Mononuclear cell (primary cell): ENCODE measurements around the gene PTGFRN. TPM values are rescaled to one million over a fixed set of nuclear protein-coding genes. Genes with fewer than 3 reads are reported as not detected.

ENCODE experiments used
- H3K27me3 ChIP-seq: 2 replicates; pipeline ENCODE4 v1.6.0; 2011; ENCODE audit warnings: low read length, control low read depth; ENCODE audit not compliant: insufficient read depth
- H3K4me1 ChIP-seq: 2 replicates; pipeline ENCODE4 v1.5.1; 2011; ENCODE audit warnings: mild to moderate bottlenecking, low read length, control low read depth; ENCODE audit not compliant: insufficient read depth
- H3K4me3 ChIP-seq: 2 replicates; pipeline ENCODE4 v1.5.1; 2011; ENCODE audit warnings: mild to moderate bottlenecking, low read length, moderate library complexity
- H3K9me3 ChIP-seq: 2 replicates; pipeline ENCODE4 v1.5.1; 2011; ENCODE audit warnings: low read depth, mild to moderate bottlenecking, control low read depth, low read length
- total RNA-seq: library from RNA; depleted of rRNA; stranded (reverse); fragments of >200 nt; gene quantifications from one replicate; pipeline ENCODE4 v1.2.3, GENCODE V29; 2012

The PTGFRN gene
- total RNA-seq, 1 donor, result 0.73 TPM

- no peaks in the 10 kb centered on the region for H3K27me3 ChIP-seq
- H3K9me3 ChIP-seq, result no peaks in the 10 kb centered on the region
- no peak overlapping the region for H3K4me3 ChIP-seq
- H3K4me1 ChIP-seq, result peaks cover 53% of the 10 kb centered on the region
Measured at GRCh38 chr1:117000142-117000541, 90.4 kb downstream of the PTGFRN start.

- no peaks in the 10 kb centered on the region for H3K9me3 ChIP-seq
- H3K4me3 ChIP-seq, result no peak within 1 kb of the TSS
- H3K27me3 ChIP-seq, result no peaks in the 10 kb centered on the region
- H3K4me1 ChIP-seq, result peaks cover 64% of the 10 kb centered on the region
Measured at GRCh38 chr1:117001254-117001927, 91.7 kb downstream of the PTGFRN start, which contains the start of gene CD101. Gene CD101, plus strand, starts transcription at chr1:117001760. Its CDS starts 58 bp downstream, at chr1:117001818.

DNA sequence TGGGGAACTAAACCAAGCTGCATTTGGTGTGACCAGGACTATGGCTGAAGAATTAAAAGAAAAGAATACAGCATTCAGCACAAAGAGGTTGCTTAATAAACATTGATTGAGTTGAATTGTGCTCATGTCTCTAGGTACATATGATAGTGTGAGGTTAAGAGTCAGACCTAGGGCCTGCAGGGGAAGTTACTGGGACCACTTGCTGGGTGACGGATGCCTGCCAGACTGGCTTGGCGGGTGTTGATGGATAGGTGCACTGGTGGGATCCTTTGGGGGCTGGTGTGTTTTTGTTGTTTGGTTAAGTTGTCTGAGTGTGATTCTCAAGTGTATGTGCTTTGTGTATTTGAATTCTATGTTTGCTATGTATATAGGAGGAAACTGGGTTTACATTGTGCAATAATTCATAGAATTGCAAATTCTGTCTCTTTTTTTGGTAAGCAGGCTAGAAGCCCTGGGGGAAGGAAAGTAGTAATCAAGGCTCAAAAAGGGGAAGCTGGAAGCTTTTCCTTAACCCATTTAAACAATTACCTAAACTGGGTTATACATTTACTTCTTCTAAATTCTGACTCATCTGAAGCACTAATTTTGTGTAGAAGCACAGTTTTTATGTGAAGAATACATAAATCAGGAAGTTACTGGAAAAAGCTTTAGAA, 93.6 kb downstream of the PTGFRN start:
- Histone ChIP-seq H3K4me1 (peaks cover 83% of the 10 kb centered on the region), H3K27me3 (no peaks in the 10 kb centered on the region), H3K4me3 (no peak overlapping the region), H3K9me3 (no peaks in the 10 kb centered on the region)

DNA sequence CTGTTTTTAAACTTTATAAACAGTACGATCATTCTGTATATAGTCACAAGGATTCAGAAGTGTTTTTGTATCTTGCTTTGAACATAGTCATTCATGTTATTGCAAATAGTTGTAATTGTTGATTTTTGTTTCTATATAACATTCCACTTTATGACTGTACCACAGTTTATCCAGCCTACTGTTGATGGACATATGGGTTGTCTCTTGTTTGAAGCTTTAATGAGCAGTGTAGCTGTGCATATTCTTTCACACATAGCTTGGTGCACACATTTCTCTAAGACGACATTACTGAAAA, 98.0 kb downstream of the PTGFRN start:
- Histone ChIP-seq H3K9me3 (no peaks in the 10 kb centered on the region), H3K4me1 (peaks cover 71% of the 10 kb centered on the region), H3K4me3 (no peak overlapping the region), H3K27me3 (no peaks in the 10 kb centered on the region)

DNA sequence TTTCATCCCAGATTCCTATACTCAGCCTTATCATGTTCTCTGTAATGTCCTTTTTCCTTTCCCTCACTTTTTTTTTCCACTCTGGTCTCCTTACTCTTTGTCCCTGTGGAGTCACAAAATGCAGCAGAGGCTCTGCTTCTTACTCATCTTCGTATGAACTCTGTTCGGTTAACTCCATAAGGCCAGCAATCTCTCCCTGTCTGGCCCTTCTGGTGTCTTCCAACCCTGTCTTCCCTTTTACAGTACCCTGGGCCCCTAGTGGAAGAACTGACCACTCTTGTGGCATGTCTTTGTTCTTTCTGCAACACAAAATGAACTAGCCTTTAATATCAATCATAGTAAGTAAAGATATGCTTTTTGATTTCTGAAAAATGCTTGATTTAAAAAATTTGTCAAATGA, 98.9 kb downstream of the PTGFRN start:
- Histone ChIP-seq H3K4me1 (peaks cover 64% of the 10 kb centered on the region), H3K27me3 (no peaks in the 10 kb centered on the region), H3K9me3 (no peaks in the 10 kb centered on the region), H3K4me3 (no peak overlapping the region)

DNA sequence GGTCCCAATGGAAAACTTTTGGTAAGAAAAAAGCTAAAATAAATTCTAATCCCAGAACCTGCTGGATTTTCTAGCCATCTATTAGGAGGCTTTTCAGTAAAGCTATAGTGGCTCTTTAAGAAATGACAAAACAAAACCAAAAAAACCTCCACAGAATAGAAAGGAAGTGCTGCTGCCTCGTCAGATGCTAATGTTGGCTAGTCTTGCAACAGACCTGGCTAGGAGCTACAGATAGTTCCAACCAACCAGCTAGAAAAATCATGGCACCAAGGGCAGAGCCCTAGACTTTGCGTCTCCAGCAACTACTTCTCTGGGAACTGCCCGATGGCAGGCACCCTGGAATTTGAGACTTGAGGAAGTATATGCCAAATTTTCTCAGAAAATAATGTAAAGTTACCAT, 99.4 kb downstream of the PTGFRN start:
- no peak overlapping the region for H3K4me3 ChIP-seq
- no peaks in the 10 kb centered on the region for H3K27me3 ChIP-seq
- no peaks in the 10 kb centered on the region for H3K9me3 ChIP-seq
- H3K4me1 ChIP-seq, result peaks cover 61% of the 10 kb centered on the region

GRCh38 chr1:117010310-117010969, 100.7 kb downstream of the PTGFRN start:
- Histone ChIP-seq H3K9me3 (no peaks in the 10 kb centered on the region), H3K4me3 (no peak overlapping the region), H3K27me3 (no peaks in the 10 kb centered on the region), H3K4me1 (peaks cover 48% of the 10 kb centered on the region)

- H3K27me3 ChIP-seq, result no peaks in the 10 kb centered on the region
- peaks cover 40% of the 10 kb centered on the region for H3K4me1 ChIP-seq
- no peaks in the 10 kb centered on the region for H3K9me3 ChIP-seq
- H3K4me3 ChIP-seq, result no peak overlapping the region
Measured at GRCh38 chr1:117011334-117011733, 101.6 kb downstream of the PTGFRN start.

DNA sequence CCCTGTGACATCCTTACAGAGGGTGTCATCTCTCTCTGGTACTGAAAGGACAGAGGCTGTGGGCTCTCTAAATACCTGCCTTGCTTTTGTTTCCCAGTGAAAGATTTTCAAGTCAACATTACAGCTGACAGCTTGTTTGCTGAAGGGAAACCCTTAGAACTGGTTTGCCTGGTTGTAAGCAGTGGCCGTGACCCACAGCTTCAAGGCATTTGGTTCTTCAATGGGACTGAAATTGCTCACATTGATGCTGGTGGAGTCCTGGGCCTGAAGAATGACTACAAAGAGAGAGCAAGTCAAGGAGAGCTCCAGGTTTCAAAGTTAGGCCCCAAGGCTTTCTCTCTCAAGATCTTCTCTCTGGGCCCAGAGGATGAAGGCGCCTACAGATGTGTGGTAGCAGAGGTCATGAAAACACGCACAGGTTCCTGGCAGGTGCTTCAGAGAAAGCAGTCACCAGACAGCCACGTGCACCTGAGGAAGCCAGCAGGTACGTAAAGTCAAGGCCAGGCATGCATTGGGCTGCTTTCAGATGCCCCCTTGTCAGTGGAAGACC, 103.7 kb downstream of the PTGFRN start:
- Histone ChIP-seq H3K27me3 (no peaks in the 10 kb centered on the region), H3K4me3 (no peak overlapping the region), H3K9me3 (no peaks in the 10 kb centered on the region)

GRCh38 chr1:117014209-117014608, 104.5 kb downstream of the PTGFRN start:
- Histone ChIP-seq H3K27me3 (no peaks in the 10 kb centered on the region), H3K4me3 (no peak overlapping the region), H3K9me3 (no peaks in the 10 kb centered on the region), H3K4me1 (peaks cover 12% of the 10 kb centered on the region)

More for the DNA sequence above, 103.7 kb downstream of the PTGFRN start:
- H3K4me1 ChIP-seq, result peaks cover 20% of the 10 kb centered on the region

- H3K9me3 ChIP-seq, result no peaks in the 10 kb centered on the region
- peaks cover 3% of the 10 kb centered on the region for H3K4me1 ChIP-seq
- H3K4me3 ChIP-seq, result no peak overlapping the region
- no peaks in the 10 kb centered on the region for H3K27me3 ChIP-seq
Measured at GRCh38 chr1:117015724-117016123, 106.0 kb downstream of the PTGFRN start.

DNA sequence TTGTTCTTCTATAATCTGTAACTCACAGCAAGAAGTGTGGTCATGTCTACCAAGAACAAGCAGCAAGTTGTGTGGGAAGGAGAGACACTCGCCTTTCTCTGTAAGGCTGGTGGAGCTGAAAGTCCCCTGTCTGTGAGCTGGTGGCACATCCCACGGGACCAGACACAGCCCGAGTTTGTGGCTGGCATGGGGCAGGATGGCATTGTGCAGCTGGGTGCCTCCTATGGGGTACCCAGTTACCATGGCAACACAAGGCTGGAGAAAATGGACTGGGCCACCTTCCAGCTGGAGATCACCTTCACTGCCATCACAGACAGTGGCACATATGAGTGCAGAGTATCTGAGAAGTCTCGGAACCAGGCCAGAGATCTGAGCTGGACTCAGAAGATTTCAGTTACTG, 107.3 kb downstream of the PTGFRN start:
- Histone ChIP-seq H3K27me3 (no peaks in the 10 kb centered on the region), H3K4me3 (no peak overlapping the region), H3K4me1 (peaks cover 3% of the 10 kb centered on the region), H3K9me3 (no peaks in the 10 kb centered on the region)

DNA sequence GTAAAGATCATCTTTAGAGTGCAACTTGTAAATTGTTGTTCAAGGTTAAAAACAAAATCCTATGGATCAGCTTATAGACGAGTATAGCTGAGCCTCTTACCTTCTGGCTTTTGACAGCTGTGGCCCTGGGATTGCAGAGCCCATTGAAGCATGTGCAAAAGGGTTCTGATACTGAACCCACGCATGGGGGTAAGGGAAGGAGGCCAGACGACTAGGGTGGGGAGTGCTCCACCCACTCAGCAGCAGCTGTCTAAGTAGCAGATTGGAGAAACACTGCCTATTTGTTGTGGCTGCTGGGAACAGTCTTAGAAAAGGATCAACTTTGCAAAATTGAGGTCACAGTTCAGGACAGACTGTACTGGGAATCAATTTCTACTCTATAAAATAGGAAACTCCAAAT, 107.9 kb downstream of the PTGFRN start:
- no peaks in the 10 kb centered on the region for H3K9me3 ChIP-seq
- peaks cover under 1% of the 10 kb centered on the region for H3K4me1 ChIP-seq
- no peak overlapping the region for H3K4me3 ChIP-seq
- H3K27me3 ChIP-seq, result no peaks in the 10 kb centered on the region

- no peaks in the 10 kb centered on the region for H3K9me3 ChIP-seq
- no peaks in the 10 kb centered on the region for H3K4me1 ChIP-seq
- H3K27me3 ChIP-seq, result no peaks in the 10 kb centered on the region
- H3K4me3 ChIP-seq, result no peak overlapping the region
Measured at GRCh38 chr1:117020526-117021156, 110.9 kb downstream of the PTGFRN start.

- H3K9me3 ChIP-seq, result no peaks in the 10 kb centered on the region
- no peaks in the 10 kb centered on the region for H3K4me1 ChIP-seq
- H3K27me3 ChIP-seq, result no peaks in the 10 kb centered on the region
- H3K4me3 ChIP-seq, result no peak overlapping the region
Measured at GRCh38 chr1:117022114-117022513, 112.4 kb downstream of the PTGFRN start.
